ENCODE measurements around the gene HMX2.

GRCh38 chr10:123109466-123109865, 38.5 kb upstream of the HMX2 start:
- TF ChIP-seq POLR2A (IDR thresholded peaks at IDR 0.05), result no peak
- no peak for TF ChIP-seq CTCF (IDR thresholded peaks at IDR 0.05)

Measured in breast epithelium (tissue), 3 donors.